NCI-H524 (cell line): Measurements from ENCODE around the gene STC2.
"Not testable (repeated sequence)": the region's sequence is repeated elsewhere in the genome, so short reads cannot be mapped to it uniquely, and the experiment has no call there.

Experiments used
- DNase-seq, 2 experiments: peaks; one replicate each; lab custom pipeline; 2025; lab: John Stamatoyannopoulos, UW

The STC2 gene

GRCh38 chr5:173294673-173295320, 33.4 kb downstream of the STC2 start:
- no peak for DNase-seq

GRCh38 chr5:173293817-173294672, 34.2 kb downstream of the STC2 start:
- peak; percentile 50 to 82 for DNase-seq

- peak in 1 of 2 experiments; percentile 12 for DNase-seq
These were observed 36.2 kb downstream of the STC2 start for GRCh38 chr5:173291722-173292658.

GRCh38 chr5:173290477-173291131, 37.6 kb downstream of the STC2 start:
- no peak for DNase-seq

- DNase-seq: no peak
These were observed 38.8 kb downstream of the STC2 start for GRCh38 chr5:173289372-173289771.

- no peak for DNase-seq
These were observed 39.6 kb downstream of the STC2 start for GRCh38 chr5:173288632-173289031.

GRCh38 chr5:173287086-173287485, 41.1 kb downstream of the STC2 start:
- no peak for DNase-seq

- not testable (repeated sequence) for DNase-seq
These were observed 43.8 kb downstream of the STC2 start for GRCh38 chr5:173284343-173284958.

- DNase-seq: peak; percentile 62 to 86
These were observed 44.6 kb downstream of the STC2 start for GRCh38 chr5:173283318-173284288.

GRCh38 chr5:173282916-173283315, 45.3 kb downstream of the STC2 start:
- peak in 1 of 2 experiments; percentile 11 for DNase-seq

- DNase-seq: peak; percentile 40 to 80
These were observed 46.3 kb downstream of the STC2 start for GRCh38 chr5:173281910-173282309.

GRCh38 chr5:173279166-173279565, 49.0 kb downstream of the STC2 start:
- no peak for DNase-seq

- no peak for DNase-seq
These were observed 49.6 kb downstream of the STC2 start for GRCh38 chr5:173278641-173279040.

- DNase-seq: no peak
These were observed 50.0 kb downstream of the STC2 start for GRCh38 chr5:173278172-173278571.

GRCh38 chr5:173274771-173275170, 53.4 kb downstream of the STC2 start:
- DNase-seq: no peak

GRCh38 chr5:173271419-173271818, 56.8 kb downstream of the STC2 start:
- DNase-seq: no peak

- peak; percentile 88 to 91 for DNase-seq
These were observed 59.3 kb downstream of the STC2 start for GRCh38 chr5:173268750-173269432.

- DNase-seq: no peak
These were observed 62.8 kb downstream of the STC2 start for GRCh38 chr5:173265433-173265832.
